Measurements from ENCODE around the gene LMF1.
"Not testable (repeated sequence)": the region's sequence is repeated elsewhere in the genome, so short reads cannot be mapped to it uniquely, and the experiment has no call there.

The LMF1 gene

DNA sequence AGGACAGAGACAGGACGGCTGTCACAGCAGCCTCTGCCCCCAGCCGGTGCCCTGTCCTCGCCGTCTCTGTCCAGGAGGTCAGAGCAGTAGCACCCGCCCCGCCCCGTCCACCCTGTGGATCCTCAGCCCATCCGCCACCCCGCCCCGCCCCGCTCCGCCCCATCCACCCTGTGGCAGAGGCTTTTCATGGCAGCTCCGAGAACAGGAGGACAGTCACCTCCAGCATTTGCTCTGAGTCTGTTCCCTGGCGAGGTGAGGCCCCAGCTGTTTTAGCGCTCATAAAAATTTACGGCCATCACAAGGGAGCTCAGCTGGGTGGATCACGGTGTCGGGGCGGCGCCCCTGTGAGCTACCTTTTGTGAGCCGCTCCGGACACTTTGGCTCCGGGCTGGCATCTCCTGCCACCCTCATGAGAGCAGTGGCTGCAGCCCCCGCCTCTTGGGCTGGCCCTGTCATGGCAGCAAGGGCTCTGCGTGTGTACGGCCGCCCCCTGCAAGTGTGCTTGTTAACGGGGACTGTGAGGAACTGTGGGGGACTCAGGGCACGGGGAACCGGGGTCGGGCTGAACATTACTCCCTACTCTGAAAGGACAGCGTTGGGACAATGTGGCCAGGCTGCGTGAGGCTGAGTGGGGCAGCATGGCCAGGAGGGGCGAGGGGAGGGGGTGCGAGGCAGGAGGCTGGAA lies 138.0 kb downstream of the LMF1 start:
- no peak for DNase-seq (ENCODE audit: low read depth in 2 of 3, low spot score in 1 of 3)

DNA sequence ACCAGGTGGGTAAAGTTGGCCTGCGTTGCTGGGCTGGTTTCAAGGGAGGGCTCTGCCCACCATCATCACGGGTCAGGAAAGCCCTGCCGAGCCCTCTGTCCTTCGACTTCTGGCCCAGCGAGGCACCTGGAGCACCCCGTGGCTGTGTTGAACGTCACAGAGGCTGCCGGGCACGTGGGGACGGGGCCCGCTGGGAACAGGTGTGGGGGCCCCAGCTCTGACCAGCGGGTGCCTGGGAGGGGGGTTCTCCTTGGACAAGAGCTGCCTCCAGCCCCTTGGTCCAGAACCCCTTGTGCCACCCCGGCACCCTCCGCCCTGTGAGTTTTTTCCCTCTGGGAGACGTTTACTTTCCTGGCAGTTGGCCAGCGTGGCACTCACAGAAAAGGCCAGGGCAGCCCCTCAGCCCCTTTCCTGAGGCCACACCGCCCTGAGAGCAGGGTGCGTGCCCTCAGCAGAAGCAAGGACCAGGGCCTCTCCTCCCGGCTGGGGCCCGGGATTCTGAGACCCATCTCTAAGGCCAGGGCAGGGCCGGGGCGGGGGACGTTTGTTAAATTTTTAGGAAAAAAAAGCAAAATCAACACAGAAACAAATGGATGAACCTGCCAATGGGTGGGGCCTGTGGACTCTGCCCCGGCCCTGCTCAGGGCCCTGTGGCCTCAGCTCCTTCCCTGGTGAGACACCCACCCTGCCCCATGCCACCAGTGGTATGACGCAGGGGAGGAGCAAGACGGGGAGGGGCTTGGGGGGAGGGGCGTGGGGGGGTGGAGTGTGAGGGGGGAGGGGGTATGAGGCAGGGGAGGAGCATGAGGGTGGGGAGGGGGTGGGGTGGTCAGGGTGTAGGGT lies 139.0 kb downstream of the LMF1 start:
- no peak for DNase-seq (ENCODE audit: low read depth in 2 of 3, low spot score in 1 of 3)

DNA sequence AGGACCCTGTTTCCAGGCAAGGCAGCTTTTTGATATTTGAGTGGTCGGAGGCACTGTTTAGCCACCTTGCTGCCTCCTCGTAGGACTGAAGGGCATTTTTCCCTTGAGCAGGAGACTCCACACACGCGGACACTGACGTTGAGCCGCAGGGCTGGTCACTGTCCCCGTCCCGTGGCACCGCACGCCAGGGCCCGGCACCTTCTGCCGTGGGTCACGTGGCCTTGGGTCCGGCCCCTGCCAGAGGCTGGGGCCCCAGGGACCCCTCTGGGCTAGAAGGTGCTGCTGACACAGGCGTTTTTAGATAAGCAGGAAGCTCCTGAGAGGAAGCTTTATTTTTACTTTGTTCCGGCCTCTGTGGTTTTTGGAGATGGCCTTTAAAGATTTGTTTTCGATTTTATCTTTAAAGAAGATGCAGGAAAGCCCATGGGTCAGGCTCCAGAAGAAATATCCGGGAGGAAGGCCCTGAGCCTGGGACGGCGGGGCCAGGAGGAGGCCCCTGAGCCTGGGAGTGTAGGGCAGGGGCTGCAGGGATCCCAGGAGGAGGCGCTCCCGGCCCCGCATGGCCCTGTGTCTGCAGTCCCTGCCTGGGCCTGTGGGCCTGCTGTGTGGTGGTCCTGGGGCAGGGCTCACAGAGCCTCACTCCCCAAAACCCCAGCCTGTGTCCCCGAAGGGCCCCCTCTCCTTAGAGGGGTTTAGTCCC lies 139.8 kb downstream of the LMF1 start:
- DNase-seq (ENCODE audit: low read depth in 2 of 3, low spot score in 1 of 3) = no peak

DNA sequence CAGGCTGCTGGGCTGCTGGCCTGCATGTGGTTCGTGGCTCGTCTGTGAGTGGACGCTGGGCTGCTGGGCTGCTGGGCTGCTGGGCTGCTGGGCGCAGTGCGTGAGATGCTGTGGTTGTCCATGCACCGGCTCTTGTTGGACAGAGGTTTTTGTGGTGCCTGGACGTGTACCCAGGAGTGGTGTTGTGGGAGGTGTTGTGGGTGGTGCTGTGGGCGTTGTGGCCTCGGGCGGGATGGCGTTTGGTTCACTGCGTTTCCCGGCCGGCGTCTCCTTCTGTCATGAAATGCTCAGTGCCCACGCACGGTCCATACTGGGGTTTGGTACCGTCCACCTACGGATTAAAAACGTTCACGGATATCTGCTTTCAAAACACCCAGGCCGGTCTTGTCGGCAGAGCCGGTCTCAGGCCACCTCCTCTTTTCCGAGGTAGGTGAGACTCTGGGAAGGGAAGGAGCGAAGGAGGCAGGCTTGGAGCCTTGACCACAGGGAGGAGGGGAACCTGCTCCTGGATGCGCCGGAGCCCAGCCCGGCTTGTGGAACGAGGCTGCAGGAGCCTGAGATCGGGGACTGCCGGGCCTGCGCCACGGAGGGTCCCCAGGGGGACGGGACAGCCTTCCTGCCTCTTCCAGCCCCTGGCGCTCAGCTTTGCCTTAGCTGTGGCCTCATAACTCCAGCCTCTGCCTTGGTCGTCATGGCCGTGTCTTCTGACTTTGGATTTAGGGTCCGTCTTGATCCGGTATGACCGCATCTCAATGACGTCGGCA lies 140.5 kb downstream of the LMF1 start:
- no peak for DNase-seq (ENCODE audit: low read depth in 2 of 3, low spot score in 1 of 3)

DNA sequence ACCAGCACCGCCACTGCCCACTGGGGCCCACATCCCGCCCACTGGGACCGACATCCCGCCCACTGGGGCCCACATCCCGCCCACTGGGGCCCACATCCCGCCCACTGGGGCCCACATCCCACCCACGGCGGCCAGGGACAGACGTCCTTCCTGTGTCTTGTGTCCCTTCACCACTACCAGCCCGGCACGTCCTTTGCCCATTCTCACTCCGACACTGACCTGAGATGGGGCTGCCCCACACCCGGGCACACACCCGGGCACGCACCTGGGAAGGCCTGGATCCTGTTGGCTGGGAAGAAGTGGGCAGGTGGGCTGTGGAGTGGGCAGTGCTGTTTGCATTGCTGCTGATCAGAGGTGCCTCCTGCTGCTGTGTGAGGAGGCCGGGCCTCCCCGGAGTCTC lies 141.9 kb downstream of the LMF1 start:
- DNase-seq (ENCODE audit: low read depth in 2 of 3, low spot score in 1 of 3) = no peak

DNA sequence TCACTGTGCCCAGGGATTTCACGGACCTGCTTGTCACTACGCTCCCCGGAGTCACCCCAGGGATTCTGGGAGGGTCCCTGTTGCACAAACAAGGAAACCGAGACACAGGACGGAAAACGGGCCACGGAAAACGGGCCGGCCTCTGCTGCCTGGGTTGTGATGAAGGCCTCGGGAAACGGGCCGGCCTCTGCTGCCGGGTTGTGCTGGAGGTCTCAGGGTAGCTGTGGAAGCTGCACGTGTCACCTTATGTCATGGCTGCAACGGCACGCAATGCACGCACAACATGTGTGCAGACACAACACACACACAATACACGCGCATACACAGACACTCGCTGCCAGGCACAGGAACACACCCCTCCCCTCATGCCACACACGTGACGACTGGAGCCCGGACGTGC lies 143.3 kb downstream of the LMF1 start:
- no peak for DNase-seq (ENCODE audit: low read depth in 2 of 3, low spot score in 1 of 3)

DNA sequence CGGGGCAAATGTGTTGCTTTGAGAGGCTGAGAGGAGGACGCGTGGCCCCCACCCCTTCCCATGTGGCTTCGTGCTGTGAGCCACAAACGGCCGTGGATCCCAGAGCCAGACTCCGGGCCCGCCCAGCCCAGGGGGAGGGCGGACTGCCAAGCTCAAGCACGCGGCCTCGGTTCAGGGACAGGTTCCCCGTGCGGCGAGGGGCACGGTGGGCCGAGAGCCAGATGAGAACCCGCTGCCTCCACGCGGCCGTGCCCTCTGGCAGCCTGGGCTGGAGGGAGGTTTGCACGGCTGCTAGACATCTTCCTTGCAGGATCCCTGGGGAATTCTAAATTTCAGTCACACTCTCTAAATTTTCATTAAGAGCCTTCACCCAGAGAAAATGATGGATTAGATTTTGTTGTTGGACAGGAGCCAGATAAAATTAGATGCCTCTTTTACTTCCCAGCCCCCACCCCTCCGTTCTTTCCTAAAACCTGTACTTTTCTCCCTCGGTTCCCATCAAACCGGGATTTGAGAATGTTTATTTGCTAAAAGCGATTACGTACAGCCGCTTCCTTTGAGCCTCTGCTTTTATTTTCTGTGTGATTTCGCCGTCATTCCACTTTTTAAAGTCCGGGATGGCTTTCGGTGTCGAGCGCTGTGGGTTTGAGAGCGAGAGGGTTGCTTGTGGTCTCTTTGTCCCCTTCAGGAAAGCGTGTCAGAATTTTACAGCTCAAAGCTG lies 145.3 kb downstream of the LMF1 start:
- DNase-seq (ENCODE audit: low read depth in 2 of 3, low spot score in 1 of 3) = no peak

DNA sequence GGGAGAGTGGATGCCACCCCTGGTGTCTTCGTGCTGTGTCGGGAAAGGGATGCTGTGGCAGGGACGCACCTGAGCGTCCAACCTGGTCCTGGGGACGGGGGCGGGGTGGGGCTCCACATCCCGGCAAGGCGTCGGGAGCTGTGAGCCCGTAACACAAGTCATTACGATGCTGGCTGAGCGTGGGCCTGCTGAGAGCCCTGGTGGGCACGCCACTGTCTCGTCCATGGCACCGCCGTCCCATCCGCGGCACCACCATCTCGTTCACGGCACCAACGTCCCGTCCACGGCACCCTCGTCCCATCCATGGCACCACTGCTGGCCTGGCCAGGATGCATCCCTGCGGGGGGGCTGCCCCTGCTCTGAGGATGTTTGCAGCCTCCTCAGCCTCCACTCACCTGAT lies 146.2 kb downstream of the LMF1 start:
- DNase-seq (ENCODE audit: low read depth in 2 of 3, low spot score in 1 of 3) = no peak

DNA sequence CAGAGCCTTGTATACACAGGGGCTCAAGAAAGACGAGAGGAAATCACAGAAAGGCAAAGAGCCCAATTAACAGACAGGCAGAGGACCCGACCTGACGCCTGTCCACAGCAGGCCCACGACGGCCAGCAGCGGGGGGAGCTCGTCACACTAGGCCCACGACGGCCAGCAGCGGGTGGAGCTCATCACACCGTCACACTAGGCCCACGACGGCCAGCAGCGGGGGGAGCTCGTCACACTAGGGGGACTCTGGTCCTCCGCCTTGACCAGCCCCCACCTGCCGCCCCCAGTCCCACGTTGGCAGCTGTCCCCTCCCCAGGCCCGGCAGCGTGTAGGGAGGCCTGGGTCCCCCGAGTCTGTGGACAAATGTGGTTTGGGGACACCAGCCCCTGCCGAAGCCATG lies 146.6 kb downstream of the LMF1 start:
- no peak for DNase-seq (ENCODE audit: low read depth in 2 of 3, low spot score in 1 of 3)

DNA sequence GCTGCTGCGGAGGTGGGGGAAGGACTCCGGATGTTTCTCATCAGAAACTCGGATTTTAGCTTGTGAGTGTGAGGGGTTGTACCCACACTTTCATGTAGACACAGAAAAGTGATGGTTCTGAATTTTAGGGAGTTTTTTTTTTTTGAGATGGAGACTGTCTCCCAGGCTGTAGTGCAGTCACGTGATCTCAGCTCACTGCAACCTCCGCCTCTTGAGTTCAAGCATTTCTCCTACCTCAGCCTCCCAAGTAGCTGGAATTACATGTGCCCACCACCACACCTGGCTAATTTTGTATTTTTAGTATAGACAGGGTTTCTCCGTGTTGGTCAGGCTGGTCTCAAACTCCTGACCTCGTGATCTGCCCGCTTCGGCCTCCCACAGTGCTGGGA lies 147.9 kb downstream of the LMF1 start:
- DNase-seq (ENCODE audit: low read depth in 2 of 3, low spot score in 1 of 3) = no peak

DNA sequence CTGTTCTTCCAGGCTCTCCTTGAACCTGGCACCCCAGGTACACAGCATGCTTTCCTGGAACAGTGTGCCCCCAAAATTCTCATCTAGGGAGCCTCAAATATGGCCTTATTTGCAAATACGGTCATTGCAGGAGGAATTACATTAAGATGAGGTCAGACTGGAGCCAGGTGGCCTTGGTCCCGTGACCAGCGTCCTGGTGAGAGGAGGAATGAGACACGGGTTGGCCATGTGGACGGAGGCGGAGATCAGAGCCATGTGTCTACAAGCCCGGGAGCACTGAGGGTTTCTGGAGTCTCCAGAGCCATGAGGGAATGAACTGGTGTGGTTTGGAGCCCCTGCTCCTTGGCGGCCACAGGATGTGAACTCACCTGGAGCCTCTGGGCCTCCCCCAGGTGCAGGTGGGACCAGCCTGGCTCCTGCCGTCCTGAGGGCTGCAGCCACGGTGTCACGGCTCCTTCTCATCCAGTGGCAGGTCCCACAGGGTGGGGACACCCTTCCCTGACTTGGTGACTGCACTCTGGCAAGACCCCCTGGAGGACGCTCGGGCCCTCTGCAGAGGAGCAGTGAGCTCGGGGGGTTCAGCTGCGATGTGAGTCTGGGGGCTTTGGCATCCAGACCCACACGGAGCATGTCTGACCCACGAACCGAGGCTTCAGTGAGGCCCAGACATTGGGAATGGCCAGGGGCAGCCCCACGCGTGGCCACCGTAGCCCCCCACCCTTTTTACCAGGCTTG lies 148.4 kb downstream of the LMF1 start:
- no peak for DNase-seq (ENCODE audit: low read depth in 2 of 3, low spot score in 1 of 3)

DNA sequence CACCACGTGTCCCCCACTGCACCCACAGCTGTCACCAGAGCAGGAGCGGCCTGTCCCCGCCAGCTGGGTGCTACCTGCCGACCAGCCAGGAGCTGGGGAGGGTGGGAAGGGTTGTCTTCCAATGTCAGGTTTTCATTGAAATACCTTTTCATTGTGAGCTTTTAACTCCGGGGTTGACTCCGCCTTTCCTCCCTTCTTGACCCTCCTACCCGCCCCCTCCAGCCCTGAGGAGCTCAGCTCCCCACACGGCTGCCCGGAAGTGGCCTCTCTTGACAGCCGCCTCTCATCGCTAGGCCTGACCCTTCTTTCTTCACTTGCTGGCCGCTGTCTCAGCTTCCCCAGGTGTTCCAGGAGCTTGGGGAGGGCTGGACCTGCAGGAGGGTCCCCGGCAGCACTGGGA lies 149.0 kb downstream of the LMF1 start:
- no peak for DNase-seq (ENCODE audit: low read depth in 2 of 3, low spot score in 1 of 3)

DNA sequence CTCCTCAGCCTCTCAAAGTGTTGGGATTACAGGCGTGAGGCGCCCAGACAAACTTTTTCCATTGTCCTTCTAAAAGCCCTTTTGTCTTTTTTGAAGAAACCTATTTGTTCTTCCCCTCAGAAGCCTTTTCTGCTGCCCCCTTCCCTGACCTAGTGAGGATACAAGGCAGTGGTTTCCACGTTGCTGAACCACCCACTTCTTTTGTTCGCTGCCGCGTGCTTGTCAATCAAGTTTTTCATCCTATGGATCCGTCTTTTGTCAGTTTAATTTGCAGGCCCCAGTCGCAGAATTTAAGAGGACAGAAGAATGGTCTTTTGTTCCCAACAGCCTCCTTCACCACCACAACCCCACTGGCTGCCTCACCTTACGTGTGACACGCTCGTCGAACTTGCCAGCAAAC lies 150.0 kb downstream of the LMF1 start:
- DNase-seq (ENCODE audit: low read depth in 2 of 3, low spot score in 1 of 3) = no peak

DNA sequence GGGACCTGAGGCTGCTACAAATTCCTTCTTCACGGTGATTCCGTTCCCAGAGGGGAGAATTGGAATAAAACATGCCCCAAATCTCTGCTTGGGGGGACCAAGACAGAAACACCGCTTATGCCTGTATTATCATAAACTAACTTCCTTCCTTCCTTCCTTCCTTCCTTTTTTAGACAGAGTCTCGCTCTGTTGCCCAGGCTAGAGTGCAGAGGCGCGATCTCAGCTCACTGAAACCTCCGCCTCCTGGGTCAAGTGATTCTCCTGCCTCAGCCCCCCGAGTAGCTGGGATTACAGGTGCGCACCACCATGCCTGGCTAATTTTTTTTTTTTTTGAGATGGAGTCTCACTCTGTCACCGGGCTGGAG lies 150.8 kb downstream of the LMF1 start:
- not testable (repeated sequence) for DNase-seq (ENCODE audit: low read depth in 2 of 3, low spot score in 1 of 3)

DNA sequence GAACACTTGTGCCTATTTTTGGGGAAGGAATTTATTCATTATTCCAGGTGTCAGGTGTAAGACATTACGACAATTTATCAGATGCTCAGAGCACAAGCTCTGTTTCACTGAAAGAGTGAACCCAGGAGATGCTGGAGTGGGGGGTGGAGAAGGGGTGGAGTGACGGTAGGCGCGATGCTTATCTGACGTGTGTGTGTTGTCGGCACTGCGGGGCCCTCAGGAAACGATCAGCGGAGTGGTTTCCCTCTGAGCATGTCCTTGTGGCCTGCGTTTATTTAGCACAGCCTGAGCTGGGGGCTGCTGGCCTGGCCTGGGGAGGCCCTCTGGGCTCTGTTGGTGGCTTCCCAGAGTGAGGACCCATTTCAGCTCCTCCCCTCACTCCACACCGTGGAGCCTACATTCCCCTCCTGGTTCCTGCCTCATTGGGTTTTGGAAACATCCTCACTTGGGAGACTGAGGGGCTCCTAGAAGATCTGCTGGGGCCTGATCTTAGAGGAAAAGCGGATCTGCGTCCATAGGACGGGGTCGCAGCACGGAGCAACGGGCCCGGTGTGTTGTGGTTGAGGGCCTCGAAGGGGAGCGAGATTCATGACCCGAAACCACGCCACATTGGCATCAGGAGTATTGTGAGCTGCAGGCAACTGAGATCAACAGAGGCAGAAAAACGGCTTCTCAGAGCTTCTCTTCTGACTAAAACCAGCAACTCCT lies 151.3 kb downstream of the LMF1 start:
- DNase-seq (ENCODE audit: low read depth in 2 of 3, low spot score in 1 of 3) = no peak

DNA sequence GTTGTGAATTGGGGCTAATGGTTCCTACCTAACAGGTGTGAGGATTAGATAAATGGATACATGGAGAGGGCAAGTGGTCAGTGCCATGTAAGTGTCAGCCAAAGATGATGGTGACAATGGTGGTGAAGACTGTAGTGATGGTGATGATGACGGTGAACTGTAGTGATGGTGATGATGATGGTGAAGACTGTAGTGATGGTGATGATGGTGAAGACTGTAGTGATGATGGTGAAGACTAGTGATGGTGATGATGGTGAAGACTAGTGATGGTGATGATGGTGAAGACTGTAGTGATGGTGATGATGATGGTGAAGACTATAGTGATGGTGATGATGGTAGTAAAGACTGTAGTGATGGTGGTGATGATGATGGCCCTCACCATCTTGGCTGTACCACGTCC lies 152.2 kb downstream of the LMF1 start:
- DNase-seq (ENCODE audit: low read depth in 2 of 3, low spot score in 1 of 3) = no peak

DNA sequence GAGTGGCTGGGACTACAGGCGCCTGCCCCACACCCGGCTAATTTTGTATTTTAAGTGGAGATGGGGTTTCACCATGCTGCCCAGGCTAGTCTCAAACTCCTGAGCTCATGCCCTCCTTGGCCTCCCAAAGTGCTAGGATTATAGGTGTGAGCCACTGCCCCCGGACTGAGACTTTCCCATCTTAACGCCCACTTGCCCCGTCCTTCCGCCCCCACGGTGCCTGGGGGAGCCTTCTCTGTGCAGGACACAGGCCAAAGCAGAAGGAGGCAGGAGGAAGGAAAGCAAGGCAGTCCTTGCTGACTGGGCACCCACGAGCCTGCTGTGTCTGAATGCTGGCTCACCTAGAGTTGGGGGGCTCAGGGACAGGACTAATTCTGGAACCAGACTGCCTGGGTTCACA lies 152.7 kb downstream of the LMF1 start:
- DNase-seq (ENCODE audit: low read depth in 2 of 3, low spot score in 1 of 3) = no peak

DNA sequence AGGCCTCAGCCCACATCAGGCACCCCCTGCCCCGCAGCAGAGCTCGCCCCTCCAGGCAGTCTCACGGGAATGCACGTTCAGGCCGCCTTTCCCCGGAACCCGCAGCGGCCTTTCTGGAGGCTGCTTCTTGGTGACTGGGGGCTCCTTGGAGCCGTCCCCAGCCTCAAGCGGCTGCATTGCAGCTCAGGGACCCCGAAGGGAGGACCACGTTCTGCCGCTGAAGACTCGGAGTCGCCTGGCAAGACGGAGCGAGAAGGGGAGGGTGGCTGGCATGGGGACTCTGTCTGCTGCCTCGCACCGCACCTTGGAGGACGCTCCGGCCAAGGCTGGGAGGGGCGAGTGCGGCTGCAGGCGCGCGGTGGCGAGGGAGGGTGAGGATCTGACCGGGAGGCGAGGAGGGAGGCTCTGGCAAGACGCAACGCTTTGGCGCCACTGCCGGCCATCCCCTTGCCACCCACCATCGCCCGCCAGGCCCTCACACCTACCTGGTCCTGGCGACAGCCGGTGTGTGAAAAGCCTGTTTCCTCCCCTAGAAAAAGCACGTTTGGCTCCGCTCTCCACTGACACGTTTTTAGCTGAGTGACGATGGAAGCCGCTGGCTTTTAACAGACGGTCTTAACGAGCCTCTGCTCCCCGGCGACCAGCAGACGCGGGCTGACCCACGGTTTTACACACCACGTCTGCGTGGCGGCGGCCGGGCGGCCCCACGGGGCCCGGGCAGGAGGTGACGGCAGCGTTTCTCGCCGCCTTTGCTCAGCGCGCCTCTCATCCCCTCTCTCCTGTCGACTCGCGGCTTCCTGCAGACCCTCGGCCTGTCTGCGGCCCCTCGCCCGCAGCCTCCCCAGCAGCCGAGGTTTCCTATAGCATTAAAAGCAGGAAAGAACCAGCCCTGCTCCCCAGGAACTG lies 153.5 kb downstream of the LMF1 start:
- DNase-seq (ENCODE audit: low read depth in 2 of 3, low spot score in 1 of 3) = no peak

DNA sequence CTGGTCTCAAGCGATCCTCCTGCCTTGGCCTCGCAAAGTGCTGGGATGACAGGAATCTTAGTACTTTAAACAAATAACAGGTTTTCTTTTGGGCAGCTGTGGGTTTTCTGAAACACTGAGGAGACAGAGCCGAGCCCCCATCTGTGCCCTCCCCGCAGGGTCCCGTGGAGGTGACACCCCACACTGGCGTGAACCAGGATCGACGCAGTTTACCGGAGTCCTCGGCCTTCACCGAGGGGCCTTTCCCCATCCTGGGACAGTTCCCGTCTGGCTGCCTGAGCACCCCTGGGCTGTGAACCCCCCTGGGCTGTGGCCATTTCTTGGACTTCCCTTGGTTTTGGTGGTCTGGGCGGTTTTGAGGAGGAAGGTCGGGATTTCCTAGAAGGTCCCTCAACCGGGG lies 154.9 kb downstream of the LMF1 start:
- DNase-seq (ENCODE audit: low read depth in 2 of 3, low spot score in 1 of 3) = no peak
